GM18951 (cell line): Measurements from ENCODE around the gene WFS1.

Source experiments
- POLR2A ChIP-seq: IDR thresholded peaks from 4 replicates; pipeline ENCODE4 v1.6.1; 2011; ENCODE audit warnings: mild to moderate bottlenecking; ENCODE audit not compliant: insufficient read length, insufficient read depth; ENCODE audit errors: extremely low read depth
- in situ Hi-C: fragments of 300-500 bp; cut with MboI; formaldehyde crosslinking; loops from one replicate; pipeline ENCODE4 v1.12.0; 2022; ENCODE audit warnings: low sequenced_read_pairs, mixed read lengths, inconsistent platforms; ENCODE audit not compliant: unreplicated experiment

Gene WFS1

GRCh38 chr4:6307230-6307629 is 37.6 kb downstream of the WFS1 start:
- in situ Hi-C loops, result no loop called here
- no peak for TF ChIP-seq POLR2A

- no peak for TF ChIP-seq POLR2A
- in situ Hi-C loops, result no loop called here
These were observed 38.2 kb downstream of the WFS1 start for GRCh38 chr4:6307891-6308290.

GRCh38 chr4:6308899-6309643 is 39.4 kb downstream of the WFS1 start:
- in situ Hi-C loops, result no loop called here
- TF ChIP-seq POLR2A, result no peak

- in situ Hi-C loops, result loop anchor here (5.0 kb wide), 1 partner anchor 47 kb away; no protein-coding TSS in a partner anchor
- TF ChIP-seq POLR2A, result no peak
These were observed 40.1 kb downstream of the WFS1 start for GRCh38 chr4:6309777-6310176.

GRCh38 chr4:6313216-6313615 is 43.6 kb downstream of the WFS1 start:
- in situ Hi-C loops, result loop anchor here (5.0 kb wide), 1 partner anchor 51 kb away; no protein-coding TSS in a partner anchor
- no peak for TF ChIP-seq POLR2A

- in situ Hi-C loops, result no loop called here
- TF ChIP-seq POLR2A, result no peak
These were observed 46.9 kb downstream of the WFS1 start for GRCh38 chr4:6316461-6317003.

GRCh38 chr4:6318206-6318605 is 48.6 kb downstream of the WFS1 start:
- no peak for TF ChIP-seq POLR2A
- in situ Hi-C loops, result no loop called here

- no peak for TF ChIP-seq POLR2A
- in situ Hi-C loops, result no loop called here
These were observed 50.0 kb downstream of the WFS1 start for GRCh38 chr4:6319530-6320150.

GRCh38 chr4:6320663-6321062 is 51.0 kb downstream of the WFS1 start:
- in situ Hi-C loops, result no loop called here
- no peak for TF ChIP-seq POLR2A

- TF ChIP-seq POLR2A, result no peak
- in situ Hi-C loops, result no loop called here
These were observed 51.7 kb downstream of the WFS1 start for GRCh38 chr4:6321361-6321760.

GRCh38 chr4:6322067-6322760 is 52.6 kb downstream of the WFS1 start:
- in situ Hi-C loops, result no loop called here
- no peak for TF ChIP-seq POLR2A

GRCh38 chr4:6322761-6323566 is 53.3 kb downstream of the WFS1 start:
- in situ Hi-C loops, result no loop called here
- no peak for TF ChIP-seq POLR2A
